Endodermal cell (in vitro differentiated cells): Measurements from ENCODE around the gene GRB10. TPM values are rescaled to one million over a fixed set of nuclear protein-coding genes. Genes with fewer than 3 reads are reported as not detected.

ENCODE experiments used
- DNase-seq: peaks from one replicate; pipeline ENCODE4 v3.0.0-alpha.2; 2017
- H3K27ac ChIP-seq: 2 replicates; pipeline ENCODE4 v1.5.1; 2013; ENCODE audit warnings: mild to moderate bottlenecking, low read depth, low read length, moderate library complexity
- H3K27me3 ChIP-seq: 2 replicates; pipeline ENCODE4 v1.6.1; 2013; ENCODE audit warnings: mild to moderate bottlenecking, low read length, moderate library complexity; ENCODE audit not compliant: insufficient read depth, control insufficient read depth, poor library complexity, severe bottlenecking
- H3K36me3 ChIP-seq: 2 replicates; pipeline ENCODE4 v1.7.0; 2013; ENCODE audit warnings: mild to moderate bottlenecking, low read length, moderate library complexity; ENCODE audit not compliant: control insufficient read depth, insufficient read depth
- H3K4me1 ChIP-seq: one replicate; pipeline ENCODE4 v1.7.0; 2013; ENCODE audit warnings: low read length; ENCODE audit not compliant: control insufficient read depth, insufficient read depth
- H3K4me3 ChIP-seq: 2 replicates; pipeline ENCODE4 v1.5.1; 2013; ENCODE audit warnings: mild to moderate bottlenecking, low read length, moderate library complexity
- H3K9ac ChIP-seq: 2 replicates; pipeline ENCODE4 v1.6.1; 2013; ENCODE audit warnings: mild to moderate bottlenecking, low read length, moderate library complexity; ENCODE audit not compliant: poor library complexity, severe bottlenecking; ENCODE audit errors: extremely low read depth
- H3K9me3 ChIP-seq: 2 replicates; pipeline ENCODE4 v1.6.1; 2013; ENCODE audit warnings: mild to moderate bottlenecking, low read length, moderate library complexity; ENCODE audit not compliant: control insufficient read depth
- H3K27ac Mint-ChIP-seq: 2 replicates; pipeline ENCODE4 v1.8.0; 2020; ENCODE audit warnings: mixed read lengths
- H3K27me3 Mint-ChIP-seq: 2 replicates; pipeline ENCODE4 v1.8.0; 2021; ENCODE audit warnings: mild to moderate bottlenecking, mixed read lengths; ENCODE audit not compliant: insufficient read depth
- H3K36me3 Mint-ChIP-seq: 2 replicates; pipeline ENCODE4 v1.8.0; 2020; ENCODE audit warnings: low read depth, mixed read lengths
- H3K4me1 Mint-ChIP-seq: 2 replicates; pipeline ENCODE4 v1.8.0; 2020; ENCODE audit warnings: mixed read lengths
- H3K4me3 Mint-ChIP-seq: 2 replicates; pipeline ENCODE4 v1.8.0; 2020; ENCODE audit warnings: mild to moderate bottlenecking, moderate library complexity, mixed read lengths
- H3K9me3 Mint-ChIP-seq: 2 replicates; pipeline ENCODE4 v1.8.0; 2020; ENCODE audit warnings: mild to moderate bottlenecking, mixed read lengths
- CTCF ChIP-seq: fragments of 200-600 bp; sonication (generic); conservative IDR thresholded peaks from 2 replicates; pipeline ENCODE4 v1.5.0; 2021; ENCODE audit warnings: antibody characterized with exemption, mild to moderate bottlenecking
- WGBS, 2 experiments: methylation state at CpG; one replicate each; pipeline versions ENCODE4 v1.1.5 to v1.1.7; 2013; ENCODE audit warnings: missing lambda C conversion rate in 2 of 2, mixed read lengths in 1 of 2; ENCODE audit not compliant: insufficient coverage in 1 of 2, insufficient read length in 1 of 2; 5-methylcytosine and 5-hydroxymethylcytosine counted together
- total RNA-seq, 2 donors: library from RNA; stranded (reverse); fragmentation: NEBNext Ultra II Directional in 1 of 2; extraction: Animal tissue kit (Norgen Biotek cat#: 25700) in 1 of 2; gene quantifications; 2 replicates in 1 of 2; 3 replicates in 1 of 2; pipeline ENCODE4 v1.2.1, GENCODE V29; 2021

GRB10 gene
- total RNA-seq, 2 donors from 2014 or later: 71.9 to 97.5 TPM

GRCh38 chr7:50629238-50629901 is 153.3 kb downstream of the GRB10 start:
- H3K4me1 Mint-ChIP-seq: peaks cover 12% of the 10 kb centered on the region
- DNase-seq: peak; percentile 46
- H3K36me3 Mint-ChIP-seq: peaks cover 14% of the 10 kb centered on the region
- Histone ChIP-seq H3K27me3 (no peaks in the 10 kb centered on the region), H3K9ac (no peak overlapping the region), H3K4me3 (no peak overlapping the region), H3K36me3 (peaks cover 36% of the 10 kb centered on the region), H3K4me1 (no peaks in the 10 kb centered on the region), H3K9me3 (peaks cover 13% of the 10 kb centered on the region), H3K27ac (peak overlapping the region; percentile 22)
- H3K27me3 Mint-ChIP-seq: no peaks in the 10 kb centered on the region
- TF ChIP-seq CTCF: no peak
- H3K9me3 Mint-ChIP-seq: no peaks in the 10 kb centered on the region
- H3K27ac Mint-ChIP-seq: peak overlapping the region; percentile 44
- WGBS, 2 experiments: 84 to 97% methylated on average over 5 to 10 of the region's 10 CpGs
- H3K4me3 Mint-ChIP-seq: no peak overlapping the region

GRCh38 chr7:50628434-50629084 is 154.1 kb downstream of the GRB10 start:
- H3K27me3 ChIP-seq: no peaks in the 10 kb centered on the region
- 76% methylated on average over 6 of the region's 6 CpGs; no CpG with 5 or more reads in 1 of the 2 experiments for WGBS, 2 experiments
- peak overlapping the region; percentile 76 for H3K27ac Mint-ChIP-seq

GRCh38 chr7:50627824-50628361 is 154.8 kb downstream of the GRB10 start:
- H3K4me1 ChIP-seq: no peaks in the 10 kb centered on the region

More at GRCh38 chr7:50628434-50629084, 154.1 kb downstream of the GRB10 start:
- H3K27me3 Mint-ChIP-seq: no peaks in the 10 kb centered on the region
- no peaks in the 10 kb centered on the region for H3K9me3 Mint-ChIP-seq
- peaks cover 14% of the 10 kb centered on the region for H3K36me3 Mint-ChIP-seq
- H3K4me1 Mint-ChIP-seq: peaks cover 12% of the 10 kb centered on the region
- H3K9ac ChIP-seq: no peak overlapping the region
- H3K4me3 Mint-ChIP-seq: no peak overlapping the region
- no peak overlapping the region for H3K27ac ChIP-seq
- DNase-seq: peak; percentile 84
- H3K36me3 ChIP-seq: peaks cover 40% of the 10 kb centered on the region
- H3K4me3 ChIP-seq: no peak overlapping the region
- peaks cover 6% of the 10 kb centered on the region for H3K9me3 ChIP-seq
- H3K4me1 ChIP-seq: no peaks in the 10 kb centered on the region
- peak; percentile 70 for TF ChIP-seq CTCF

More at GRCh38 chr7:50627824-50628361, 154.8 kb downstream of the GRB10 start:
- Mint-ChIP-seq H3K27me3 (no peaks in the 10 kb centered on the region), H3K9me3 (no peaks in the 10 kb centered on the region), H3K27ac (peak overlapping the region; percentile 76), H3K36me3 (peaks cover 14% of the 10 kb centered on the region), H3K4me3 (no peak overlapping the region), H3K4me1 (peaks cover 12% of the 10 kb centered on the region)
- no peak overlapping the region for H3K9ac ChIP-seq
- H3K27ac ChIP-seq: no peak overlapping the region
- H3K27me3 ChIP-seq: no peaks in the 10 kb centered on the region
- no peaks in the 10 kb centered on the region for H3K9me3 ChIP-seq
- 95 to 98% methylated on average over 8 to 17 of the region's 17 CpGs for WGBS, 2 experiments
- TF ChIP-seq CTCF: no peak
- H3K4me3 ChIP-seq: no peak overlapping the region
- H3K36me3 ChIP-seq: peaks cover 40% of the 10 kb centered on the region
- DNase-seq: no peak
